Tibial nerve (tissue), 4 donors: ENCODE measurements around the gene NCAPG. TPM values are rescaled to one million over a fixed set of nuclear protein-coding genes. Genes with fewer than 3 reads are reported as not detected.

Experiments
- DNase-seq, 2 donors: peaks; one replicate each; pipeline ENCODE4 v3.0.0-alpha.2; 2019; ENCODE audit warnings: low spot score in 2 of 2
- H3K27ac ChIP-seq, 4 donors: fragments of 200-600 bp; sonication (generic) in 3 of 4; one replicate each; pipeline ENCODE4 v1.5.1; 2017 to 2019; ENCODE audit warnings: mild to moderate bottlenecking in 1 of 4
- H3K27me3 ChIP-seq, 2 donors: fragments of 200-600 bp; sonication (generic) in 1 of 2; one replicate each; pipeline versions ENCODE4 v1.5.1 to v1.6.0; 2017 to 2019
- H3K36me3 ChIP-seq, 3 donors: fragments of 200-600 bp; sonication (generic); one replicate each; pipeline ENCODE4 v1.5.1; 2018 to 2019
- H3K4me1 ChIP-seq, 4 donors: fragments of 200-600 bp; sonication (generic) in 3 of 4; one replicate each; pipeline ENCODE4 v1.5.1; 2017 to 2019
- H3K4me3 ChIP-seq, 4 donors: fragments of 200-600 bp; sonication (generic) in 3 of 4; one replicate each; pipeline ENCODE4 v1.5.1; 2017 to 2019; ENCODE audit warnings: mild to moderate bottlenecking in 1 of 4, moderate library complexity in 1 of 4
- H3K9me3 ChIP-seq, 4 donors: fragments of 200-600 bp; sonication (generic) in 3 of 4; one replicate each; pipeline ENCODE4 v1.5.1; 2017 to 2019
- CTCF ChIP-seq, 5 experiments: fragments of 200-600 bp in 3 of 5; fragments of 450-650 bp in 2 of 5; sonication (generic) in 3 of 5; IDR thresholded peaks; one replicate each; pipeline ENCODE4 v1.5.1; 2016 to 2019; ENCODE audit warnings: antibody characterized with exemption in 5 of 5, mild to moderate bottlenecking in 3 of 5, moderate library complexity in 2 of 5
- EP300 ChIP-seq, 2 donors: sonication (generic); formaldehyde crosslinking; IDR thresholded peaks; one replicate each; pipeline ENCODE4 v1.6.1; 2017; ENCODE audit warnings: antibody characterized with exemption in 2 of 2, mild to moderate bottlenecking in 1 of 2
- POLR2A ChIP-seq, 2 donors: fragments of 450-650 bp; IDR thresholded peaks; one replicate each; pipeline ENCODE4 v1.6.1; 2017; ENCODE audit warnings: antibody characterized with exemption in 2 of 2, mild to moderate bottlenecking in 2 of 2, moderate library complexity in 2 of 2
- WGBS, 2 donors: methylation state at CpG; one replicate each; pipeline ENCODE4 v1.1.5; 2018; 5-methylcytosine and 5-hydroxymethylcytosine counted together
- total RNA-seq, 4 donors: library from RNA; depleted of rRNA; stranded (reverse); fragments of >200 nt; gene quantifications; one replicate each; pipeline ENCODE4 v1.1.0, GENCODE V29; 2016

NCAPG gene
- total RNA-seq, 4 donors from 2014 or later: 0.20 to 1.7 (median 0.66) TPM

- Histone ChIP-seq H3K9me3 (no peaks in the 10 kb centered on the region), H3K36me3 (no peaks in the 10 kb centered on the region), H3K4me1 (no peaks in the 10 kb centered on the region), H3K4me3 (no peak overlapping the region), H3K27ac (no peak overlapping the region), H3K27me3 (no peaks in the 10 kb centered on the region)
- no peak for TF ChIP-seq EP300 (IDR thresholded peaks at IDR 0.05)
- no peak for TF ChIP-seq POLR2A (IDR thresholded peaks at IDR 0.05)
- no peak for TF ChIP-seq CTCF (IDR thresholded peaks at IDR 0.05)
- DNase-seq: no peak
- 76 to 82% methylated on average over 5 of the region's 5 CpGs for WGBS, 2 donors
Measured at GRCh38 chr4:17877661-17878060, 66.9 kb downstream of the NCAPG start.

- H3K4me3 ChIP-seq: no peak overlapping the region
- WGBS, 2 donors: 95 to 98% methylated on average over 2 of the region's 2 CpGs
- no peaks in the 10 kb centered on the region for H3K9me3 ChIP-seq
- H3K36me3 ChIP-seq: peaks cover 0 to 24% (median 0%) of the 10 kb centered on the region in 3 donors
- DNase-seq: no peak
- H3K27me3 ChIP-seq: no peaks in the 10 kb centered on the region
- TF ChIP-seq EP300 (IDR thresholded peaks at IDR 0.05) (no peak), POLR2A (IDR thresholded peaks at IDR 0.05) (no peak), CTCF (IDR thresholded peaks at IDR 0.05) (no peak)
- no peak overlapping the region for H3K27ac ChIP-seq
- H3K4me1 ChIP-seq: no peaks in the 10 kb centered on the region
Measured at GRCh38 chr4:17884063-17884462, 73.3 kb downstream of the NCAPG start.

GRCh38 chr4:17884511-17884910, 73.7 kb downstream of the NCAPG start:
- no peak overlapping the region for H3K4me3 ChIP-seq
- TF ChIP-seq EP300 (IDR thresholded peaks at IDR 0.05): no peak
- TF ChIP-seq POLR2A (IDR thresholded peaks at IDR 0.05): no peak
- TF ChIP-seq CTCF (IDR thresholded peaks at IDR 0.05): no peak
- DNase-seq: no peak
- H3K36me3 ChIP-seq: peaks cover 0 to 24% (median 0%) of the 10 kb centered on the region in 3 donors
- H3K27ac ChIP-seq: no peak overlapping the region
- 87 to 89% methylated on average over 2 of the region's 2 CpGs for WGBS, 2 donors
- no peaks in the 10 kb centered on the region for H3K4me1 ChIP-seq
- no peaks in the 10 kb centered on the region for H3K9me3 ChIP-seq
- no peaks in the 10 kb centered on the region for H3K27me3 ChIP-seq

GRCh38 chr4:17889692-17890091, 78.9 kb downstream of the NCAPG start:
- no peak for DNase-seq
- no peaks in the 10 kb centered on the region for H3K9me3 ChIP-seq
- H3K27ac ChIP-seq: no peak overlapping the region
- no peaks in the 10 kb centered on the region for H3K27me3 ChIP-seq
- 98% methylated on average over 1 of the region's 1 CpG for WGBS, 2 donors
- peaks cover 0 to 20% (median 0%) of the 10 kb centered on the region in 3 donors for H3K36me3 ChIP-seq
- H3K4me3 ChIP-seq: no peak overlapping the region
- H3K4me1 ChIP-seq: no peaks in the 10 kb centered on the region
- no peak for TF ChIP-seq POLR2A (IDR thresholded peaks at IDR 0.05)
- no peak for TF ChIP-seq EP300 (IDR thresholded peaks at IDR 0.05)
- TF ChIP-seq CTCF (IDR thresholded peaks at IDR 0.05): no peak

- Histone ChIP-seq H3K4me3 (no peak overlapping the region), H3K36me3 (peaks cover 0 to 16% (median 0%) of the 10 kb centered on the region in 3 donors), H3K4me1 (no peaks in the 10 kb centered on the region), H3K27ac (no peak overlapping the region), H3K27me3 (no peaks in the 10 kb centered on the region), H3K9me3 (no peaks in the 10 kb centered on the region)
- no peak for DNase-seq
- TF ChIP-seq EP300 (IDR thresholded peaks at IDR 0.05) (no peak), POLR2A (IDR thresholded peaks at IDR 0.05) (no peak), CTCF (IDR thresholded peaks at IDR 0.05) (no peak)
- 68 to 75% methylated on average over 3 of the region's 3 CpGs for WGBS, 2 donors
Measured at GRCh38 chr4:17894421-17894820, 83.6 kb downstream of the NCAPG start.

Other genes starting within 250 kb of the NCAPG start
- 100 to 1,000 TPM in 1 of 4 donors, 10 to 100 TPM in 3; 63.2 to 110 (median 73.3) TPM for gene LAP3, start 233.8 kb upstream of the NCAPG start, total RNA-seq
- 10 to 100 TPM; 12.9 to 19.9 (median 16.2) TPM for gene MED28, start 196.3 kb upstream of the NCAPG start, total RNA-seq
- gene FAM184B, start 29.4 kb upstream of the NCAPG start, total RNA-seq: not detected
- 10 to 100 TPM; 27.1 to 43.2 (median 28.8) TPM for gene DCAF16, start 222 bp upstream of the NCAPG start, total RNA-seq
- gene LCORL, start 210.8 kb downstream of the NCAPG start, total RNA-seq: 10 to 100 TPM; 17.3 to 35.0 (median 18.7) TPM